Measurements from ENCODE around the gene PRSS27.

Gene PRSS27

GRCh38 chr16:2713985-2714774 is 5.8 kb downstream of the PRSS27 start:
- no peak for TF ChIP-seq CTCF (conservative IDR thresholded peaks at IDR 0.05; ENCODE audit: low read length)
- no peak overlapping the region for H3K4me3 ChIP-seq (ENCODE audit: low read length)

GRCh38 chr16:2713523-2713922 is 6.5 kb downstream of the PRSS27 start:
- no peak overlapping the region for H3K4me3 ChIP-seq (ENCODE audit: low read length)
- no peak for DNase-seq (ENCODE audit: low read depth)
- no peak for TF ChIP-seq CTCF (conservative IDR thresholded peaks at IDR 0.05; ENCODE audit: low read length)

More at GRCh38 chr16:2713985-2714774, 5.8 kb downstream of the PRSS27 start:
- no peak for DNase-seq (ENCODE audit: low read depth)

- TF ChIP-seq CTCF (conservative IDR thresholded peaks at IDR 0.05; ENCODE audit: low read length): no peak
- H3K4me3 ChIP-seq (ENCODE audit: low read length): no peak overlapping the region
- no peak for DNase-seq (ENCODE audit: low read depth)
Measured at GRCh38 chr16:2712546-2712945, 7.5 kb downstream of the PRSS27 start.

GRCh38 chr16:2712063-2712441 is 8.0 kb downstream of the PRSS27 start:
- no peak for DNase-seq (ENCODE audit: low read depth)
- no peak for TF ChIP-seq CTCF (conservative IDR thresholded peaks at IDR 0.05; ENCODE audit: low read length)
- no peak overlapping the region for H3K4me3 ChIP-seq (ENCODE audit: low read length)

- no peak for DNase-seq (ENCODE audit: low read depth)
- no peak for TF ChIP-seq CTCF (conservative IDR thresholded peaks at IDR 0.05; ENCODE audit: low read length)
- no peak overlapping the region for H3K4me3 ChIP-seq (ENCODE audit: low read length)
Measured at GRCh38 chr16:2711370-2712062, 8.5 kb downstream of the PRSS27 start.

- DNase-seq (ENCODE audit: low read depth): no peak
- TF ChIP-seq CTCF (conservative IDR thresholded peaks at IDR 0.05; ENCODE audit: low read length): no peak
- no peak overlapping the region for H3K4me3 ChIP-seq (ENCODE audit: low read length)
Measured at GRCh38 chr16:2710711-2711231, 9.3 kb downstream of the PRSS27 start.

All from AG10803 (cell line).